SH-SY5Y (cell line): ENCODE results near the gene BRD7.

ENCODE experiments used
- GATA2 ChIP-seq: IDR thresholded peaks from 2 replicates; pipeline ENCODE4 v1.6.1; 2011; ENCODE audit warnings: mild to moderate bottlenecking, low read depth, low read length
- GATA3 ChIP-seq: IDR thresholded peaks from 2 replicates; pipeline ENCODE4 v1.6.1; 2011; ENCODE audit warnings: low read depth, mild to moderate bottlenecking, low read length, moderate library complexity

GRCh38 chr16:50386139-50386538 lies 17.4 kb upstream of the BRD7 start:
- TF ChIP-seq GATA2 (no peak), GATA3 (no peak)
